Naive thymus-derived CD8-positive, alpha-beta T cell (primary cell): Measurements from ENCODE around the gene PEX26. TPM values are rescaled to one million over a fixed set of nuclear protein-coding genes. Genes with fewer than 3 reads are reported as not detected.
"Not testable (repeated sequence)": the region's sequence is repeated elsewhere in the genome, so short reads cannot be mapped to it uniquely, and the experiment has no call there.

Experiments used
- ATAC-seq, 2 donors: fragments of 150-1000 bp; cut with Tn5 transposase in 1 of 2; sonication (Bioruptor Pico), chemical (Tn5 transposase) in 1 of 2; 1 replicate in 1 of 2; 2 replicates in 1 of 2; pipeline ENCODE4 v1.10.0; 2021; ENCODE audit warnings: mild to moderate bottlenecking in 2 of 2, moderate library complexity in 2 of 2
- POLR2A ChIA-PET: fragments of 350-600 bp; sonication (Branson Sonifier 250); formaldehyde crosslinking; loops from one replicate; lab custom pipeline; 2021; ENCODE audit warnings: antibody characterized with exemption; lab: Charles Lee
- DNase-seq, 10 donors: peaks; one replicate each; pipeline versions ENCODE4 v3.0.0 to v3.0.0-alpha.2; 2020 to 2022
- H3K27ac Mint-ChIP-seq, 10 donors: one replicate each; pipeline ENCODE4 v1.8.0; 2020 to 2022; ENCODE audit warnings: mild to moderate bottlenecking in 10 of 10, mixed read lengths in 10 of 10, moderate library complexity in 4 of 10, inconsistent platforms in 1 of 10
- H3K27me3 Mint-ChIP-seq, 5 donors: one replicate each; pipeline ENCODE4 v1.8.0; 2021 to 2022; ENCODE audit warnings: mixed read lengths in 5 of 5
- H3K36me3 Mint-ChIP-seq, 3 donors: one replicate each; pipeline ENCODE4 v1.8.0; 2020 to 2022; ENCODE audit warnings: mixed read lengths in 3 of 3, mild to moderate bottlenecking in 2 of 3, inconsistent platforms in 1 of 3
- H3K4me1 Mint-ChIP-seq, 4 donors: one replicate each; pipeline ENCODE4 v1.8.0; 2021 to 2022; ENCODE audit warnings: mixed read lengths in 4 of 4
- H3K4me3 Mint-ChIP-seq, 10 donors: one replicate each; pipeline ENCODE4 v1.8.0; 2020 to 2022; ENCODE audit warnings: mild to moderate bottlenecking in 10 of 10, mixed read lengths in 10 of 10, moderate library complexity in 6 of 10, inconsistent platforms in 1 of 10
- H3K9me3 Mint-ChIP-seq, 9 donors: one replicate each; pipeline ENCODE4 v1.8.0; 2020 to 2022; ENCODE audit warnings: mixed read lengths in 9 of 9, mild to moderate bottlenecking in 3 of 9, inconsistent platforms in 1 of 9, moderate library complexity in 1 of 9
- polyA plus RNA-seq, 3 donors: library from polyadenylated mRNA; unstranded; fragments of 300-500 nt; fragmentation: Illumina TruSeq; gene quantifications; one replicate each; pipeline ENCODE4 v1.2.3, GENCODE V29; 2021
- total RNA-seq, 8 experiments: library from RNA in 2 of 8; stranded (reverse) in 2 of 8; gene quantifications; one replicate each; pipeline ENCODE4 v1.2.3 and lab custom pipeline; 2021 to 2026

The PEX26 gene
- total and polyA plus RNA-seq, 5 experiments from 2014 or later: 2.6 to 41.2 (median 4.5) TPM

DNA sequence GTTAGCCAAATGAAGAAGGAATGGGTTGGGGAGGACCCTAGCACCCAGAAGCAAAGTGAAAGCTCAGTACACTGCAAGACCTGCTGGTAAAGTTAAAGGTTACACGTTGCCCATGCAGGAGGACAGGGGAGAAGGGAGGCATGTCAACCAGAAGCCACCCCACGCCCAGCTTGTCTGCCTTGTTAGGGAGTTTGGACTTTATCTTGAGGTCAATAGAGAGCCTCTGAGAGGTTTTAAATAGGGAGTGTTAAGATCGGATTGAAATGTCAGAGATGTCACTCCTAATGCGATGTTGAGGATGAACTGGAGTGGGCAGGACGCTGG, 18.7 kb upstream of the PEX26 start:
- POLR2A ChIA-PET: no interaction called here
- Mint-ChIP-seq H3K27me3 (peaks cover 4 to 12% (median 8%) of the 10 kb centered on the region in 5 donors), H3K9me3 (no peaks in the 10 kb centered on the region), H3K27ac (no peak overlapping the region), H3K4me3 (no peak overlapping the region), H3K36me3 (no peaks in the 10 kb centered on the region), H3K4me1 (peaks cover 0 to 27% (median 1%) of the 10 kb centered on the region in 4 donors)
- no peak for DNase-seq
- ATAC-seq: no peak

DNA sequence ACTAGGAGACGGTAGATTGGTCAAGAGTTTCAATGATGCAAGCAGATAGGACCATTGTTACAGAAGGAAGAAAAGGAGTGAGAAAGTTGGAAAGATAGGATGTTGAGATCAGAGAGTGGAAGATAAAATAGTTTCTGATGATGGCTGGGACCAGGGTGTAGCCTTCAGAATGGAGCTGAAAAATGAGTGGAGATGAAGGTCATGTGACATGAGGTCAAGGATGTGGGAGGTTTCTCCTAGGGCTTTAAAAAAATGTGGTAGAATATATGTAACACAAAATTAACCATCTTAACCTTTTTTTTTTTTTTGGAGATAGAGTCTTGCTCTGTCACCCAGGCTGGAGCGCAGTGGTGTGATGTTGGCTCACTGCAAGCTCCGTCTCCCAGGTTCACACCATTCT, 18.3 kb upstream of the PEX26 start:
- H3K27me3 Mint-ChIP-seq: peaks cover 7 to 15% (median 8%) of the 10 kb centered on the region in 5 donors
- ATAC-seq (no peak), DNase-seq (no peak)
- H3K36me3 Mint-ChIP-seq: no peaks in the 10 kb centered on the region
- peaks cover 0 to 27% (median 1%) of the 10 kb centered on the region in 4 donors for H3K4me1 Mint-ChIP-seq
- POLR2A ChIA-PET: interaction anchor here (0.7 kb wide), 1 partner anchor 940 kb away, joined by 3 read pairs; no protein-coding TSS in a partner anchor
- no peak overlapping the region for H3K27ac Mint-ChIP-seq
- H3K4me3 Mint-ChIP-seq: no peak overlapping the region
- H3K9me3 Mint-ChIP-seq: no peaks in the 10 kb centered on the region

DNA sequence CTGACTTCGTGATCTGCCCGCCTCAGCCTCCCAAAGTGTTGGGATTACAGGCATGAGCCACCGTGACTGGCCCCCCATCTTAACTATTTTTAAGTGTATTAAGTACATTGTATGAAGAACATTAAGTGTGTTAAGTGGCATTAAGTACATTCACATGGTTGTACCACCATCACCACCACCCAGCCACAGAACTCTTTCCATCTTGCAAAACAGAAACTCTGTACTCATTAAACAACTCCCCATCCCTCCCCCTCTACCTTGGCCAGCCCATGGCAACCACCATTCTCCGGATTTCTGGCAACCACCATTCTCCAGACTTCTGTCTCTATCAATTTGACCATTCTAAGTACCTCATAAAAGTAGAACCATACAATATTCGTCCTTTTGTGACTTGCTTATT, 17.8 kb upstream of the PEX26 start:
- H3K9me3 Mint-ChIP-seq: no peaks in the 10 kb centered on the region
- POLR2A ChIA-PET: interaction anchor here (0.7 kb wide), 1 partner anchor 941 kb away, joined by 3 read pairs; no protein-coding TSS in a partner anchor
- H3K4me3 Mint-ChIP-seq: no peak overlapping the region
- H3K27ac Mint-ChIP-seq: no peak overlapping the region
- H3K27me3 Mint-ChIP-seq: peaks cover 12 to 20% (median 12%) of the 10 kb centered on the region in 5 donors
- ATAC-seq (no peak), DNase-seq (no peak)
- peaks cover 0 to 30% (median 1%) of the 10 kb centered on the region in 4 donors for H3K4me1 Mint-ChIP-seq
- H3K36me3 Mint-ChIP-seq: no peaks in the 10 kb centered on the region

DNA sequence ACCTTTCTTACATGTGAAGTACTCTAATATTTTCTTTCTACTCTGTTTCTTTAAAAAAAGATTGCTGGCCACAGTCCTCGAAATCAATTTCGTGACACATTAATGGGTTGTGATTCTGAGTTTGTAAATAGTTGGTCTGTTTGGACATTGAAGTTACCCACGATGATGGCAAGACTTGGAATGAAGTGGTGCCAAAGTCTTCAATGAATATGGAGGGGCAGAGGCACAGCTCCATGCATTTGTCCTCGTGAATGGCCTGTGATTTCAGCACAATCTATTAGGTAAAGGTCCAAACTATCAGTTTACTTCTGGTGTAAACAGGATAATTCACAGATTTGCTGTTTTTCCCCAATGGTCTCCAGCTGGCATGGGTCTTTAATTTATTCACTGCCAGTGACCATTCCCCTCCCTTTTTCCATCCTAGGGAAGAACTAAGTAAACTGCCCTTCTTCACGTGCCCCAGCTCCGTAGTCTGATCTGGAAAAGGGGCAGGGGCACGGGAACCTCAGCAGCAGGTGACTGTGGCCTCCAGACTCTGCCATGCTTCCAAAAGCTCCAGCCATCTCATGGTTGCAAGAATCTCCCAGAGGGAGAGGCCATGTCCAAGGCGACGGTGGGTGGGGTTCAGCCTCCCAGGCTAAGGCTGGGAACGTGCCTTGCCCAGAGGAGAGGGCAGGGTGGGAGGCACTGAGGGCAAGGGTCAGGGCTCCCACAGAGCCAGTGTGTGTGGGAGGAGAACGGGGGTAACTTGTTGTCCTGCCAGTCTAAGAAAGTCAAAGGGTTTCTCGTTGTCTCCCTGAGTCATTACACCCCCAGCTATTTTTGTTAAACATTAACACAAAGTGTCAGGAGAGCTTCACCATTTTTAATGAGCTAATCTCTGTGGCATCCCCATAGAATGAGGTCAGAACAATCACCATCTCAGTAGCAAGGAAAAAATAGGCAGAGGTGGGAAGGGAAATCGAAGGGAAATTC, 16.9 kb upstream of the PEX26 start:
- no peak for DNase-seq
- Mint-ChIP-seq H3K27ac (no peak overlapping the region), H3K36me3 (no peaks in the 10 kb centered on the region), H3K9me3 (no peaks in the 10 kb centered on the region), H3K4me3 (no peak overlapping the region), H3K4me1 (peaks cover 0 to 35% (median 1%) of the 10 kb centered on the region in 4 donors), H3K27me3 (peaks cover 17 to 30% (median 19%) of the 10 kb centered on the region in 5 donors)
- ATAC-seq: no peak
- POLR2A ChIA-PET: no interaction called here

DNA sequence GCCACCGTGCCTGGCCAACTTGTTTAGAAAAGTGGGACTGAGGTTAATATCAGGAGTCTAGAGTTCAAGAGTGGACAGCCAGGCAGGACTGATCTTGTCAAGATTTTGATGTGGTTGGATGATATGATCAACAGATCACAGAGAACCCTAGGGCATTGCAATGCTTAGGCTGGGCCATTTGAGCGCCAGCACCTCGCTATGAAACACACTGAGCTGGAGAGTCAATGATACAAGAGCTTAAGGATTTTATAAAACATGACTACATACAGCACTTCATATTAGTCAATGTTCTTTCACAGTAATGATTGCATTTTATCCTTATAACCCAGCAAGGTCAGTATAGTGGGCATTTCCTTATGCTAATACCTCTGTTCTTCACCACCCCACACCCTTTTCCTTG, 15.4 kb upstream of the PEX26 start:
- Mint-ChIP-seq H3K27ac (no peak overlapping the region), H3K36me3 (no peaks in the 10 kb centered on the region), H3K9me3 (no peaks in the 10 kb centered on the region), H3K4me3 (no peak overlapping the region), H3K27me3 (peaks cover 23 to 44% (median 25%) of the 10 kb centered on the region in 5 donors), H3K4me1 (peaks cover 0 to 35% (median 1%) of the 10 kb centered on the region in 4 donors)
- POLR2A ChIA-PET: no interaction called here
- no peak for ATAC-seq
- DNase-seq: no peak

DNA sequence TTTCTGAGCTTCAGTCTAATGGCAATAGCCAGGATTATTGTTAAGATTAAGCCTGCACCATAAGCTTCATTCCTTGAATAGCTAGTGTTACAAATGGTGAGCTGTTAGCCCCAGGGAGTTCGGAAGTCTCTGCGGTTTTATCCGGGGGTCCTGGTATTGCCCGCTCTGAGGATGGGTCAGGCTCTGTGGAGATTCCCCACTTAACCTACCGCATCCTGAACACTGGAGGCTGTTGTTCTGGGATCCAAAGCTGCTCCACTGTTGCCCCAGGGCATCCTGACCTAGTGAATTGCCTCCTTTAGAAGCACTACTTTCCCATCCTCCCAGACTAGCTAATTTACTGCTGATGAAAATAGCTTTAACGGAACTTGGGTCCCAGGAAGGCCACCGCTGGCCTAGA, 14.5 kb upstream of the PEX26 start:
- POLR2A ChIA-PET: no interaction called here
- peaks cover 0 to 31% (median 1%) of the 10 kb centered on the region in 4 donors for H3K4me1 Mint-ChIP-seq
- no peaks in the 10 kb centered on the region for H3K9me3 Mint-ChIP-seq
- ATAC-seq (no peak), DNase-seq (no peak)
- no peak overlapping the region for H3K4me3 Mint-ChIP-seq
- H3K27me3 Mint-ChIP-seq: peaks cover 23 to 52% (median 28%) of the 10 kb centered on the region in 5 donors
- no peaks in the 10 kb centered on the region for H3K36me3 Mint-ChIP-seq
- H3K27ac Mint-ChIP-seq: no peak overlapping the region

DNA sequence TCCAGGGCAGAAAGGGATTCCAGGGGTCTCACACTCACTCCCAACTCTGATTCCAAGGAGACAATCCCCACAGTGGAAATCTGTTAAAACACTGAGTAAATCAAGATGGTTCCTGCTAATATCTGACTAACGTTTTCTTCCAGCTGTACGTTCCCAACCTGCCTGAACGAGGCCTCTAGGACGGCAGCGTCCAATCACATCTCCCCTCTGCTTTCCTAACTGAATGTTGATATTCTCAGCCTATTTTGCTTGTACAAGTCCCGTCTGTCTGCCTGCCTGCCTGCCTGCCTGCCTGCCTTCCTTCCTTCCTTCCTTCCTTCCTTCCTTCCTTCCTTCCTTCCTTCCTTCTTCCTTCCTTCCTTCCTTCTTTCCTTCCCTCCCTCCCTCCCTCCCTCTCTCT, 14.1 kb upstream of the PEX26 start:
- POLR2A ChIA-PET, H3K27ac Mint-ChIP-seq, ATAC-seq, H3K4me3 Mint-ChIP-seq, H3K9me3 Mint-ChIP-seq, DNase-seq, H3K36me3 Mint-ChIP-seq: not testable (repeated sequence)
- peaks cover 23 to 53% (median 30%) of the 10 kb centered on the region in 5 donors for H3K27me3 Mint-ChIP-seq
- peaks cover 0 to 31% (median 1%) of the 10 kb centered on the region in 4 donors for H3K4me1 Mint-ChIP-seq

DNA sequence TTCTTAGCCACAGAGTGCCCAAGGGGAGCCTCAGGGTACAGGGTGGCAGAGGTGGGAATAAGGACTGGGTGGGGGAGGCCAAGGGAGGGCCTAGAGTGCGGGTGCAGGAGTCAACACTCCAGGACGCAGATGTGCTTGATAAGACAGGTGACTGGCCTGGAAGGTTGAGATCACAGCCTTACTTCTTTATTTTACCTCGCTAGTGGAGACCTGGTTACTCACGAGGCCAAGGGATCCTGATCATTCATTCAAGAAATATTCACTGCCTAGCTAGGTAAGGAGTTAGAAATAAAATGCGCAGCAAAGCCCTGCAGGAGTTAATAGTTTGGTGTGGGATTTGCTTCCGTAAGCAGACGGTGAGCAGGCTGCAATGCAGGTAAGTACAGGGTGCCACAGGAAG, 13.2 kb upstream of the PEX26 start:
- Mint-ChIP-seq H3K9me3 (no peaks in the 10 kb centered on the region), H3K27me3 (peaks cover 23 to 47% (median 25%) of the 10 kb centered on the region in 5 donors), H3K27ac (no peak overlapping the region), H3K4me3 (no peak overlapping the region), H3K4me1 (peaks cover 0 to 36% (median 0%) of the 10 kb centered on the region in 4 donors), H3K36me3 (no peaks in the 10 kb centered on the region)
- POLR2A ChIA-PET: no interaction called here
- no peak for ATAC-seq
- DNase-seq: no peak

DNA sequence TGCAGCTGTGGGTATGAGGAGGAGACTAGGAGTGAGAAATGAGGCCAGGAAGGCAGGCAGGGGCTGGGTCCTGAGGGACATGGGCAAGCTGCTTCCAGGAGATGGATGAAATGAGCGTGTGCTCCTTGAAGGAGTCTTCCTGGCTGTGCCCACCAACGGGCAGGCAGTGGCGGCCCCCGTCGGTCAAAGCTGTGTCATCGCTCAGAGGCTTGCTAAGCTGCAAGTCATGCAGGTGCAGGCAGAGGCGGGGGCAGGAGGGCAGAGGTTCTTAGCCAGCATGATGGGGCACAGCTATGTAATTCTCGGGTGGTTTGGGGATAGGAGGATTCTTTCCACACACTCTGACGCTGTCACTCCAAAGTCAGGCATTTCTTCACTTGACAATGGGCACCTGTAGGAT, 12.5 kb upstream of the PEX26 start:
- peaks cover 21 to 47% (median 25%) of the 10 kb centered on the region in 5 donors for H3K27me3 Mint-ChIP-seq
- H3K4me1 Mint-ChIP-seq: peaks cover 0 to 38% (median 0%) of the 10 kb centered on the region in 4 donors
- ATAC-seq: no peak
- POLR2A ChIA-PET: no interaction called here
- H3K27ac Mint-ChIP-seq: peak overlapping the region in 1 of 10 donors; percentile 28
- H3K36me3 Mint-ChIP-seq: no peaks in the 10 kb centered on the region
- no peak overlapping the region for H3K4me3 Mint-ChIP-seq
- no peak for DNase-seq
- no peaks in the 10 kb centered on the region for H3K9me3 Mint-ChIP-seq

DNA sequence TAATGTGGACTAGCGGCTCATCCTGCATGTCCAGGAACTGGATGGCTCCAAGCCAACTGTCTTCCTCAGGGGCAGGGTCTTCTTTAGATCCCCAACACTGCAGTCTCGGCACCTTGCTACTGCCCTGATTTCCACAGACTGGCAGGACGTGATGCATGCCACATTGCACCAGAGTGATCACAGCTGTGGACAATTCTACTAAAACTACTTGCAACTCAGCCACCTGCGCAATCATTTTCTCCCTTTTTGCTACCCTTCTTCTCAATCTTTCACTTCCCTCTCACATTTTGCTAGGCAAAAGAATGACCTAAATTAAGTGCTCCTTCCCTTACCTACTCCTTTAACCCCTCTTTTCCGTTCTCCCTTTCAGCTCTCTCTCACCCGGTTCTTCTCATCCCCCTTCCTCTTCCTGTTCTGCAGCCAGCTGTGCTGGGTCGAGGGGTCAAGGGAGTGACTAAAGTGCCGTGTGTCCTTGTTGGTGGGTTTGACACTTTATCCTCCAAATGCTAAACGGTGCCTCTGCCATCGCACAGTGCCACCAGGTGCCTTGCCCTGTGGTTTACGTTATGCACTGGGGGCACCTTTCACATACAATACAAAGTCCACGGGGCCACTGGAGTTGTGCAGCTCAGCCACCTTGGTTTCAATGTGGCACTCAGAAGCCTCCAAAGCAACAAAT, 11.5 kb upstream of the PEX26 start:
- H3K36me3 Mint-ChIP-seq: no peaks in the 10 kb centered on the region
- peak overlapping the region in 2 of 10 donors; percentile 5 to 30 for H3K27ac Mint-ChIP-seq
- no peaks in the 10 kb centered on the region for H3K9me3 Mint-ChIP-seq
- DNase-seq (no peak), ATAC-seq (no peak)
- POLR2A ChIA-PET: no interaction called here
- H3K4me3 Mint-ChIP-seq: peak overlapping the region in 1 of 10 donors; percentile 33
- peaks cover 21 to 47% (median 25%) of the 10 kb centered on the region in 5 donors for H3K27me3 Mint-ChIP-seq
- peaks cover 0 to 47% (median 0%) of the 10 kb centered on the region in 4 donors for H3K4me1 Mint-ChIP-seq

DNA sequence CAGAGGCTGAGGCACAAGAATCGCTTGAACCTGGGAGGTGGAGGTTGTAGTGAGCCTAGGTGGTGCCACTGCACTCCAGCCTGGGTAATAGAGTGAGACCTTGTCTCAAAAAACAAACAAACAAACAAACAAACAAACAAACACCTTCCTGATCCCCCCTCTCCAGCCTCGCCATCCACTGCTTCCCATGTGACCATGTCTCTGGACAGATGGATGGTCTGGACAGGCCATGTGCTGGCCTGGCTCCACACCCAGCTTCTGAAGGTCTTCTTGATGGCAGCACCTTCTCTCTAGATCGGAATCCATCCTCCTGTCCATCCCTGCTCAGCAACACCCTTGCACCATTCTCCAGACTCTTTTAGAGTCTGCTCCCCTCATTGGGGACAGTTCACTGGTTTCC, 10.7 kb upstream of the PEX26 start:
- Mint-ChIP-seq H3K27me3 (peaks cover 21 to 47% (median 25%) of the 10 kb centered on the region in 5 donors), H3K4me3 (no peak overlapping the region), H3K27ac (no peak overlapping the region), H3K36me3 (no peaks in the 10 kb centered on the region), H3K4me1 (peaks cover 0 to 55% (median 0%) of the 10 kb centered on the region in 4 donors), H3K9me3 (no peaks in the 10 kb centered on the region)
- DNase-seq (no peak), ATAC-seq (no peak)
- POLR2A ChIA-PET: no interaction called here

DNA sequence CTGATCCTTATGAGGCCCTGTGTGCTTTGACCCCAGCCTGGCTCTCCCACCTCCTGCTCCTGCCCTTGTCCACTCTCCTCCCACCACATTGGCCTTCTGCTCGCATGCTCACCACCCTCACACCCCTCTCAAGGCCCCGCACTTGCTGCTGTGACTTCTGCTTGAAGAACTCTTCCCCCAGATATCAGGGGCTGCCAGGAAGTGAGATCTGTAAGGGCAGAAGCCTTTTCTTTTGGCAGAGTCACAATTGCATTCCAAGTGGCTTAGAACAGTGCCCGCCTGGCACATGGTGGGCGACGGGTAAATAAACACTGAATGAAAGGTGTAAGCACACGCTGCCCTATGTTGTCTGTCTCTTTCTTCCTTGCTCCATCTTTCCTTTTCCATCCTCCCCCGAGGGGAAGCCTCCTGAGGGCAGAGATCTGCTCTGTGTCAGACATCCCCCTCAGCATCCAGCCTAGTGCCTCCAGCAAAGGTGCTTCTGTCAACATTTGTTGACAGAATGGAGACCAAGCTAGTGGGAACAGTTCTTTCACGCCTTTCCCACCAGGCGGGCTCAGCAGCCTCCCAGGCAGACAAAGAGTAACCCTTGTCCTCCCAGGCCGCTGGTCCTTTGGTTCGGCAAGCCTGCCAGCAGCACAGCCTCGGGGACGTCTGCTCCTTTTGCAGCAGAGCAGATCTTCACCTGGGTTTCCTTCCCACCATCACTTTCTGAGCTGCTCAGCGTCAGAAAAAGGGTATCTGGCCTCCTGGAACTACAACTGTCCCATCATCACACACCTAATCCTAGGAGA, 10.0 kb upstream of the PEX26 start:
- Mint-ChIP-seq H3K9me3 (no peaks in the 10 kb centered on the region), H3K27me3 (peaks cover 19 to 47% (median 25%) of the 10 kb centered on the region in 5 donors), H3K27ac (peak overlapping the region in 1 of 10 donors; percentile 64), H3K36me3 (no peaks in the 10 kb centered on the region), H3K4me1 (peaks cover 0 to 56% (median 0%) of the 10 kb centered on the region in 4 donors), H3K4me3 (no peak overlapping the region)
- DNase-seq (no peak), ATAC-seq (no peak)
- POLR2A ChIA-PET: no interaction called here
